HT1080 (cell line): ENCODE results near the gene BRAT1. TPM values are rescaled to one million over a fixed set of nuclear protein-coding genes. Genes with fewer than 3 reads are reported as not detected.
"Not testable (repeated sequence)": the region's sequence is repeated elsewhere in the genome, so short reads cannot be mapped to it uniquely, and the experiment has no call there.

Experiments
- DNase-seq: peaks from one replicate; pipeline ENCODE4 v3.0.0-alpha.2; 2015; ENCODE audit warnings: low read depth
- total RNA-seq: library from RNA; depleted of rRNA; stranded (reverse); fragments of >200 nt; shearing (Covaris generic); gene quantifications from 2 replicates; pipeline ENCODE4 v1.2.3, GENCODE V29; 2014

Gene BRAT1
- total RNA-seq, 1 experiment from 2014 or later: 56.2 TPM

DNA sequence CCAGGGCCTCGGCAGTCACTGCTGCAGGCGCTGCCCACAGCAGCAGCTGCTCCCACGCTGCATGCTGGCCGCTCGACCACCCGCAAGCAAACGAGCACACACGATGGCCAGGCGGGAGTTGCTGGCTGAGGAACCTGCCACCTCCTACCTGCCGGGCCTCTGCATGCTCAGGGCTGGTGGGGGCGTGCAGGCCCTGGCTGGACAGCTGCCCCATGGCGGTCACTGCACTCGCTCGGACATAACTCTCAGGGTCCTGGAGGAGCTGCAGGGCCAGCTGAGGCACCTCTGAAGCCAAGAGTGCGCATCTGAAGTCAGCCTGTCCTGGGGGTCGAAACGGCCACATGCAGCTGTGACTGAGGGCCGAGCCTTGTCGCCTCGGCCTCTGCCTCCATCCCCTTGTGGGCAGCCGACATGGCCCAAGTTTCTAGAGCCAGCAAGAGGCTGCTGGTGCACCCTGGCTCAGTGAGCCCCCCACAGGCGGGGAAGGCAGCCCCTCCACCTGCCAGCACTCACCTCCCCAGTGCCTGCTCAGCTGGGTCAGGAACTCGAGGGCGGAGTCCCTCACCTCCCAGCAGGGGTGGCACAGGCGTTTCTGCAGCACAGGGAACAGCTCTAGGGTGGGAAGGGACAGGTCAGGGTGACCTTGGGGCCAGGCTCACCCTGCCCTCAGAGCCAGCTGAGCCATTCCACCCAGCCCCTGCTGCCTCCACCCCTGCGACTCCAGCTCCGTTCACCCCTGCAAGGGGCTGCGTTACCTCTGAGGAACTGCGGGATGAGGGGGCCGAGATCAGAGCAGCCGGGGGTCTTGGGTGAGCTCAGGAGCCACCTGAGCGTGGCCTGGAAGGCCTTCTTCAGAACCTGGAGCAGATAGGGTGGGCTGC is 16.1 kb downstream of the BRAT1 start:
- no peak for DNase-seq

DNA sequence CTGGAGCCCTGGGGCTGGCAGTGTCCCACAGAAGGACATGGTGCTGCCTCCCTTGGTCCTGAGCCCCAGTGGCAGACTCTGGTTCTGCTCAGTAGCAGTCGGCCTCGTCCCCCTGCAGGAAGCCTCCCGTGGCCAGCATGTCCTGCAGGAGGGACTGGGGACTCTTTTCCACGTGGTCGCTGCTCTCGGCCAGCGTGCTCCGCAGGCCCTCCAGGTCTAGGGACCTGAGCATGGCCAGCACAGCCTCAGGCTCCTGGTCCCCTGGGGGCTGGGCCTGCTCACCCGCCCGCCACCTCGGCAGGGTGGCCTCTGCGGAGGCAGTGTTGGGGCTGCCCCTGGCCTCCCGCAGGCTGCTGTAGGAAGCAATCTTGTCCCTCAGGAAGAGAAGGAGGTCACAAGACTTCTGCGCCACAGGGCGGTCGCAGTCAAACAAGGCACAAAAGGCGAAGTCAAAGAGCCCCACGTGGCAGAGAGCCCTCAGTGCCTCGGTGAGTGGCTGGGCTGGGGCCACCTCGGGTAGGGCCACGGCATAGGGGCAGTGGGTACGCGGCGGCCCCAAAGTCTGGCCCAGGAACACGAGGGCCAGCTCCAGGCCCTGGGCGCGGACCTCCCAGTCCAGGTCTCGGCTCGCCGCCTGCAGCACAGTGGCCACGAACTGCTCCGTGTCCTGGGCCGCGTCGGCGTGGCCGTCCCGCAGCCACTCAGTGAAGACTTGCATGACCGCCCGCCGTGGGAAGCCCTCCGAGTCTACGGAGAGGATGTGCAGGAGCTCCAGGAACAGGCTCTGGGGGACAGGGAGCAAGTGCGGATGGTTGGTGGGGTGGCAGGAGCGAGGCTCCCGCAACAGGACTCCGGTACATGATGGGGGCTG is 17.1 kb downstream of the BRAT1 start:
- DNase-seq: no peak

DNA sequence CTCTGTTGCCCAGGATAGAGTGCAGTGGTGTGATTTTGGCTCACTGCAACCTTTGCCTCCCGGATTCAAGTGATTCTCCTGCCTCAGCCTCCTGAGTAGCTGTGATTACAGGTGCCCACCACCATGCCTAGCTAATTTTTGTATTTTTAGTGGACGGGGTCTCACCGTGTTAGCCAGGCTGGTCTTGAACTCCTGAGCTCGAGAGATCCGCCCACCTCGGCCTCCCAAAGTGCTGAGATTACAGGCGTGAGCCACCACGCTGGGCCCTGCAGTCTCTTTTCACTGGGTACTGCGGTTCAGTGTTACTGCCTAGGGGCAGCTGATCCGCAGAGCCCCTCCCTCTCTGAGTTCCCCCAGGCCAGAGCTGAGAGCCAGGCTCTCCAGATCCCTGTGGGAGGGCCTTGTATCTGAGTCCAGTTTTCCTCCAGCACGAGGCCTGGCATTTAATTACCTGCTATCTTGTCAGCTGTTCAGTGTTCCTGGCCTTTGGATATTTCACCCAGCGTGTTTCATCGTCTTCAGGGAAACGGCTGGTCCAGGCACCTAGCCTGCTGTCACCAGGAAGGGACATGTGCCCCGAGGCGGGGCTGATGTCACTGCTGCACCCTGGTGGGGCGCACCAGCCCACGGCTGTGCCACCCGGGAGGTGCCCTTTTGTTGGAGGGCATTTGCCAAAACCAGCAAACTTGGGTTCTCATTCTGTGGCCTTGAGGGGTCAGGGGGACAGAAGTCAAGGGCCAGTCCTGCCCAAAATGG is 19.3 kb downstream of the BRAT1 start:
- not testable (repeated sequence) for DNase-seq

DNA sequence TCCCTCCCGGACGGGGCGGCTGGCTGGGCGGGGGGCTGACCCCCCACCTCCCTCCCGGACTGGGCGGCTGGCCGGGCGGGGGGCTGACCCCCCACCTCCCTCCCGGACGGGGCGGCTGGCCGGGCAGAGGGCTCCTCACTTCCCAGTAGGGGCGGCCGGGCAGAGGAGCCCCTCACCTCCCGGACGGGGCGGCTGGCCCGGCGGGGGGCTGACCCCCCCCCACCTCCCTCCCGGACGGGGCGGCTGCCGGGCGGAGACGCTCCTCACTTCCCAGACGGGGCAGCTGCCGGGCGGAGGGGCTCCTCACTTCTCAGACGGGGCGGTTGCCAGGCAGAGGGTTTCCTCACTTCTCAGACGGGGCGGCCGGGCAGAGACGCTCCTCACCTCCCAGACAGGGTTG is 21.1 kb downstream of the BRAT1 start:
- not testable (repeated sequence) for DNase-seq

DNA sequence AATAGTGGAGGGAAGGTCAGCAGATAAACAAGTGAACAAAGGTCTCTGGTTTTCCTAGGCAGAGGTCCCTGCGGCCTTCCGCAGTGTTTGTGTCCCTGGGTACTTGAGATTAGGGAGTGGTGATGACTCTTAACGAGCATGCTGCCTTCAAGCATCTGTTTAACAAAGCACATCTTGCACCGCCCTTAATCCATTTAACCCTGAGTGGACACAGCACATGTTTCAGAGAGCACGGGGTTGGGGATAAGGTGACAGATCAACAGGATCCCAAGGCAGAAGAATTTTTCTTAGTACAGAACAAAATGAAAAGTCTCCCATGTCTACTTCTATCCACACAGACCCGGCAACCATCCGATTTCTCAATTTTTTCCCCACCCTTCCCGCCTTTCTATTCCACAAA is 21.8 kb downstream of the BRAT1 start:
- DNase-seq: not testable (repeated sequence)

DNA sequence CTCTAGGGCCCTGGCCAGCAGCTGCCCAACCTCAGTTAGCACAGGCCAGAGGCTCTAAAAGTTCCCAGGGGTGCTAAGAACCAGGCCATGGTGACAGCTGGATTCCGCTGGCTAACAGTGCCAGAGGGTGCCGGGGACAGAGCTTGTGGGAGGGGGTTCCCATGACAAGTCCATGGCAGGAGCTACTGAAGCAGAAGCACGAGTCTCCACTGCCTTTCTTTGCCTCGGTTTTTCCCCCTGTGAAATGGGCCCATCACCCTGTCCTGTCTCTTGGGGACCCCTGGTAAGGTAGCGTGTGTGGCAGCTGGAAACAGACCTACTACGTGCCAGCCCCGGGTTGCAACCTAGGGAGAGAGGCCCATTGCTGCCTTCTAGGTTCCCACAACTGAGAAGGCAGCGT is 22.5 kb downstream of the BRAT1 start:
- DNase-seq: not testable (repeated sequence)

DNA sequence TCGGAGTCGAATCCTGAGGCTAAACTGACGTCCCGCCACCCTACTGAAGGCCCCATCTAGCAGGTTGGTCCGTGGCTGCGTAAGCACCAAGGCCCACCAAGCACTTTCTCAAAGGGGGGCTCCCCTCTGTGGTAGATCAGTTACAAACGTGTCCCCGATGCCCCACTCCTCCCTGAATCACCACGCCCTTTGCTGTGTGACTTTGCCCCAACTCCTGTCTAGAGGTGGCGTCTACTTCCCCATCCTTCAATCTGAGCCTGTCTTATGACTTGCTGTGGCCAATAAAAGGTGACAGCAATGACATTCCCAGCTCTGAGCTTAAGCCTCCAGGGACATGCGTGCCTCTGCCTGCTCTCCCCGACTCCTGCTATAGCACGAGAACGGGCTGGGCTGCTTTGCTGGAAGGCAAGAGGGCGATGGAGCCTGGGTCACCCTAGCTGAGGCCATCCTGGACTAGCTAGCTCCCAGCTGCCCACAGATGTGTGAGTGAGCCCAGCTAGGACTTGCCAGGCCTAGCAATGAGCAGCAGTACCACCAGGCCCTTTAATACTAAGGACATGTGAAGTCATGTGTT is 23.0 kb downstream of the BRAT1 start:
- DNase-seq: not testable (repeated sequence)

DNA sequence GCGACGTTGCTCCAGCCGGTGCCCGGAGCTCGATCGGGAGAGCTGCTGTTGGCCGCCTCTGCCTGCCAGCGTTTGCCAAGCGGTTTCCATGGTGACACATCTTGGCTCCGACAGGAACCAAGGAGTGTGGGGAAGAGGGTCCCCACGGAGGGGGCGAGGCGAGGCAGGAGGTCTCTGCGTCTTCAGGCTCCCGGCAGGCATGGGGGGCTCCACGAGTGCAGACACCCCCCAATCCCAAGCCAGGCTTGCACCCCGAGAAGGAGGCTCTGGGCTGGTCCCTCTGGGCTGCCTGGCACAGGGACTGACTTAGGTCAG is 23.6 kb downstream of the BRAT1 start:
- DNase-seq: not testable (repeated sequence)

DNA sequence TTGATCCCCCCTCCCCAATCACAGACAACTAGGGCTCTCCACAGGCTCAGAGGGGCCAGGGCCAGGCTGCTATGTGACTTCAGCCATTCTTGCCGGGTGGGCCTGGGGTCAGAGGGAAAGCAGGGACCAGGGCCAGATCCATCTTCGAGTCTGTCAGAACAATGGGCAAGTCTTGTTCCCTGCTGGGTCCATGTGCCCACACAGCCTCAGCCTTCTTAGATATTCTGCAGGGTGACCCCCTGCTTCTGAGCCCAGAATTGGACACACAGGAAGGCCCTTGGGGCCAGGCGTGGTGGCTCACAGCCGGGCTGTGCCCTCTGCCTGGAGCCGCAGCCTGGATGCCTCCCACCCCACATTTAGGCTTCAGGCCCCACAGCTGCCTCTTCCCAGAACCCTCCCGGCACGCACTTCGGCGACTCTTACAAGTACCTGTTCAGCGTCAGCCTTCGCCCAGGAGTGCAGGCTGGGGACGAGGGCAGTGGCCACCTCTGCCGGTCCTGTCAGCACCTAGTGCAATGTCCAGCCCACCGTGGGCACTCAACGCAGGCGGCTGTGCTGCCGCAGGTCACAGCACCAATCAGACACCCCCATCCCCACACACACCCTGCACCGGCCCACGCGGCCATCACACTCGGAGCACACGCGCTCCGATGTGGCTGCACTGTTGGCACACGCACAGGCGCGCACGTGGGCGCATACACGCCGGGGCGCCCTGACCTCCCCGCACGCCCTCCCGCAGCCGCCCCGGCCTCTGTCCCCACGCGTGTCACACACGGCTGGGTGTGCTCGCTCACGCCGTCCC is 24.1 kb downstream of the BRAT1 start:
- not testable (repeated sequence) for DNase-seq

DNA sequence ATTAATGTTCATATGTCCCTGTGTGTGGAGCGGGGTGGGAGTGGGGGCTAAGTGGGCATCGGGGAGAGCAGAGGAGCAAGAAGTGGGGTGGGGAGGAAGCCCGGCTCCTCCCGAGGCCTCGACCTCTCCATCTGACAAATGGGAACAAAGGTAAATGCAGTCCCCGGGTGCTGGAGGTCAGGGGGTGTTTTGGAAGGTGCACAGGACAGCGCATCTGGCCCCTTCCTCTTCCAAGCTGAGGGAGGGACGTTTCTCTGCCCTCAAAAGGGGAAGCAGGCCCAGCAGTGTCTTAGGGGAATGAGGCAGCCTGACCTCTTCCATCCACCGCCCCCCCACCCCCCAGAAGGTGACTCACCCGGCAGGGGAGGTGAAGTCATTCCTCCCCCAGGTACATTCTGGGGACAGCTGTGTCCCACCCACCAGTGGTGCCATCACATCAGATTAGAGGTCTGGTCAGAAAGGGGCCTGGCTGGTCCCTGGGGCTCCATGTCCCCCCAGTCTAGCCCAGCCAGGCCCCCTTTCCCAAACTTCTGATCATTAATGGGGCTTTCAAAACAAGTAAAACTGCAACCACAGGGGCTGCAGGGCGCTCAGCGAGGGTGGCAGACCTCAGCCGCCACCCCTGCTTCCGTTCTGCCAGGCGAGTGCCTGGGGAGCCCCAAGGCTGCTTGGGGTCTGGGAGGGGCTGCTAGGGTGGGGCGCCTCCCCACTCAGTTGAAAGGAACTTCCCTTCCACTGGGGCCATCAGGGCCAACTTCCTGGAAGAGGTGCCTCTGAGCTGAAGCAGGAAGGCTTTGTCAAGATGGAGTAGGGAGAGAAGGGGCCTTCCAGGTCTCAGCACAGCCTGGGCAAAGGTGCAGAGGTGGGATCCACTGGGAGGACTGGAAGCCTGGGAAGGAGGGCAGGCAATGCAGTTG is 25.0 kb downstream of the BRAT1 start:
- DNase-seq: peak; percentile 61

DNA sequence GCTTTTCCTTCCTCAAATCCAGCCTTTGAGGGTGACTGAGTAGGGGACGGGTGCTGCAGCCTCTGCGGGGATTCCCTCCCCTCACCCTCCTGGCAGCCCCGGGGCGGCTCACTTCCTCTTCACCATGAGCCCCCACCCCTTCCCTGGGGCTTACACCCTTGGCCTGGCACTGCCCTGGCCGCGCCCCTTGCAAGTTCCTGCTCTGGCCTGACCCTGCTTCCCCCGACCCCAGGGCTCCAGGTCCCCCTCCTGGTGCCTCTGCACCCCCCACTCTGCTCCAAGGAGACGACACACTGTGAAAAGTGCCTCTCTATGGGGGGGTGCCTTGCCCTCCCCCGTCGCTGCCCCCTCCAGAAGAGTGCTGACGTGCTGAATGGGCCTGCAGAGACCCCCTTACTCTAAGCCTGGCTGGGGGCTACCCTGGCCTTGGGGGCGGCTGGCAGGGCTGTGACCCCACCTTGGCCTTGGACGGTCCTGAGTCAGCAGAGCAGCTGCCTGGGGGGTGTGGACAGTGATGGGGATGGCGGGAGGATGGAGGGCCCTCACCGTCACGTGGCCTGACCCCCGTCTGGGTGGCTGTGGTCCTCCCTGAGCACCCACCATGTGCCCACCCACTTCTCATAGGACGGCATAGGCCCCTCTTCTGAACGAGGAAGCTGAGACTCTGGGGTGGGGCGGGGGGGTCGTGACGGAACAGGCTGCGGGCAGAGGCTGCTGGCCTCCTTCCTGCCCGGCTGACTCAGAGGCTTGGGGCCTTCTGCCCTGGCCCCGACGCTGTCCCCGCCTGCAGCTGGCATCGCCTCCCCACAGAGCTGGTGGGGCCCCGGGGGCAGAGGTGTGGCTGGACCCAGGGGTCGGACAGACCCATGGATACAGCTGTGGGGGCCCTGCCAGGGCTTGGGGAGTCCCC is 25.9 kb downstream of the BRAT1 start:
- DNase-seq: peak; percentile 78

DNA sequence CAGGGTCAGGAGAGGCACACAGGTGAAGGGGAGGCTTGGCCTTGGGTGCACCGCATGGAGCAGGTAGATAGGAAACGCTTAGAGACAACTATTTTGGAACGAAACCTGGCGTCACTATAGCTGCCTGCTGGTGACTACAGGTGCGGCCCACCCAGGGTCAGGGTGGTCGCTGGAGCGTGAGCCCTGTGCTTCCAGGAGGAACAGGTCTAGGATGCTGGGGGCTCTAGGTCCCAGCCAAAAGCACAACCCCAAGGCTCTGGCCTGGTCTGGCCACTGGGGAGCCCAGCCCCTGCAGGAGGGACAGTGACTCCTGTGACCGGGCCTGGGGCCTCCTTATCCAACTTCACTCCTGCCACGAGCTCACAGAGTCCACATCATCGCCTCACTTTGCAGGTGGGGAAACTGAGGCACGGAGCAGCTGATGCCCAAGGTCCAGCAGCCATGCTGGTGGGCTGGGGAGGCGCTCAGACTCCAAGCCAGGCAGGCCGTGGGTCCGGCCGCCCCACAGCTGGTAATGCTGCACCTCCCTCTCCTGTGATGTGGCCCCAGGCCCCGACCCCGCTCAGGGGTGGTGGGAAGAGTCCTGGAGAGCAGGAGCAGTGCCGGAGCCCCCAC is 26.7 kb downstream of the BRAT1 start:
- DNase-seq: no peak

DNA sequence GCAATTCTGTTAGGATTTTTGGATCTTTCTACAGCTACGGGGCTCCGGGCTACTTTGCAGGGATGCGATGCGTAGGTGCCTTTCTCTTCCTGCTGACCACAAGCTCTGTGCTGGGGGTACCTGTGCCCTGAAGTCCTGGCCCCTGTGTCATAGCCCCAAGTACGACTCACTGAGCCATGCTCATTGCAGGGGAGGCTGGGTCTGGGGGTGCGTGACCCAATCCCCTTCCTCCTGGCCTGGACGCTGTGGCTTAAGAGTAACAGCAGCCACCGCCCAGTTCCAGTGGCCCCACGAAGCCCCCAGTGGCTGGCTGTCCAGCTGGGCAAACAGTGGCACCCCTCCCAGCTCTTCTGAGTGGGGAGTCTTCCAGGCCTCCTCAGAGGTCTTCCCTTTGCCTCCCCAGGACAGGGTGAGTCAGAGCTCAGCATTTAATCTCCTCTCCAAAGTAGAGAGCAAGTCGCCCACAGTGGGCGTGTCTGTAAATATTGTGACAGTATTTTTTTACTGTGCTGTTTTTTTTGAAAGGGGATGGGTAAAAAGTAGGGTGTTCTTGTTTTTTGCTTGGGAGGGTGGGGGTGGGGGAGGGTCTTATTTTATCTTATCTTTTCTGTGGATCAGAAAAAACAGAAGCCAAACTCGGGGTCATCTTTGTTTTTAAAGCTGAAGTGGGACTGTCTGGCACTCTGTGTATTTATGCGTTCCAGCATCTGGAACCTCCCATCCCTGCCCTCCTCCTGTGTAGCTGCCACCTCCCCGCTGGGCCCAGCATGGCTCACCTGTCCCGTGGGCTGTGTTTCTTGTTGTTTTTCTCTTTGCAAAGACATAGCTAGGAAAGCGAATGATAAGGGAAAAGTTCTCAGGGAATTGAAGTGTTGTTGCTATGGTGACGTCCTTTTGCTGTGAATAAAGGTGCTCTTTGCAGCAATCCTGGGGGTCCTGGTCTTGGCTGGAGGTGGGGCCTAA is 27.5 kb downstream of the BRAT1 start:
- DNase-seq: peak; percentile 74

DNA sequence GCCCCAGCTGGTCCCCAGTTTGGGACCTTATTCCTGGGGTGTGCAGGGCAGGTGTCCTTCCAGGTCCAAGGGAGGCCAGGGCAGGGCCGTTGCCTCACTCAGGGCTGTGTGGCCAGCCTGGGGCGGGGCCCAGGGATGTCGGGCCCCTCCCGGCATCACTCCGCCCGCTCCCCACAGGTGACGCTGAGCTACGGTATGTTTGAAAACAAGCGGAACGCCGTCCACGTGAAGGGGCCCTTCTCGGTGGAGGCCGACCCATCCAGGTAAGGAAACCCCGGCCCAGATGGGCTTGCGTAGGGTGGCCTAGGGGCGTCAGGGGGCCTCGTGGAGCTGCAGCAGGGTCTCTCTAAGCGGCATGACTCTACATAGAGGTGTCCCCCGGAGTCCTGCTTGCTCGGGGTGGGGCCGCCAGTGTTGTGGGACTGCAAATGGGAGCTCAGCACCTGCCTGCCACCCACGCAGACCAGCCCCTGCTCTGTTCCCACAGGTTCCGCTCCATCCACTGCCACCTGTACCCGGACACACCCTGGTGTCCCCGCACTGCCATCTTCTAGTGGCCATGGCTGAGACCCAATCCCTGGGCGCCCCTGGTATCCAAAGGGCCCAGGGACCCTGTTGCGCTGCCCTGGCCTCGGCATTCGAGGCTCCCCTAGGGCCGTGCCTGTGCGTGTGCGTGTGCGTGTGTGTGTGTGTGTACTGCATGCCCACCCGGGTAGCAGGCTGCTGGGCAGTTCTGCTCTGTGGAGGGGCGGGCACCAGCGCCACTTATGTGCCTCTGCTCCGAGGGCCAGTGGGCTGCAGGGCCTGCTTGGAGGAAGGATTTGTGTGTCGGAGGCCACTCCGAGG is 28.4 kb downstream of the BRAT1 start:
- DNase-seq: no peak
